Measurements from ENCODE around the gene PSMA5.
"Not testable (repeated sequence)": the region's sequence is repeated elsewhere in the genome, so short reads cannot be mapped to it uniquely, and the experiment has no call there.

Gene PSMA5

GRCh38 chr1:109426281-109427170 is at the start of gene PSMA5:
Gene PSMA5, minus strand, starts transcription at chr1:109426448. Its CDS starts 118 bp downstream, at chr1:109426330.
- peak; percentile 84 to 85 for DNase-seq (ENCODE audit: low read depth in 1 of 2, low spot score in 1 of 2)

- no peak for DNase-seq (ENCODE audit: low read depth in 1 of 2, low spot score in 1 of 2)
These were observed 49.0 kb upstream of the PSMA5 start for GRCh38 chr1:109475261-109475660.

GRCh38 chr1:109474697-109475096 is 48.4 kb upstream of the PSMA5 start:
- DNase-seq (ENCODE audit: low read depth in 1 of 2, low spot score in 1 of 2), result no peak

GRCh38 chr1:109473284-109474057 is 47.2 kb upstream of the PSMA5 start:
- DNase-seq (ENCODE audit: low read depth in 1 of 2, low spot score in 1 of 2), result not testable (repeated sequence)

GRCh38 chr1:109472779-109473178 is 46.5 kb upstream of the PSMA5 start:
- DNase-seq (ENCODE audit: low read depth in 1 of 2, low spot score in 1 of 2), result no peak

- DNase-seq (ENCODE audit: low read depth in 1 of 2, low spot score in 1 of 2), result no peak
These were observed 44.0 kb upstream of the PSMA5 start for GRCh38 chr1:109470245-109470644.

GRCh38 chr1:109468903-109469302 is 42.7 kb upstream of the PSMA5 start:
- no peak for DNase-seq (ENCODE audit: low read depth in 1 of 2, low spot score in 1 of 2)

GRCh38 chr1:109468061-109468460 is 41.8 kb upstream of the PSMA5 start:
- DNase-seq (ENCODE audit: low read depth in 1 of 2, low spot score in 1 of 2), result no peak

GRCh38 chr1:109467301-109467777 is 41.1 kb upstream of the PSMA5 start:
- no peak for DNase-seq (ENCODE audit: low read depth in 1 of 2, low spot score in 1 of 2)

GRCh38 chr1:109466452-109467300 is 40.4 kb upstream of the PSMA5 start, which contains the start of gene SYPL2:
Gene SYPL2, plus strand, starts transcription at chr1:109466546. Its CDS starts 298 bp downstream, at chr1:109466844.
- DNase-seq (ENCODE audit: low read depth in 1 of 2, low spot score in 1 of 2), result no peak

GRCh38 chr1:109466125-109466451 is 39.8 kb upstream of the PSMA5 start:
- no peak for DNase-seq (ENCODE audit: low read depth in 1 of 2, low spot score in 1 of 2)

GRCh38 chr1:109457819-109458218 is 31.6 kb upstream of the PSMA5 start:
- DNase-seq (ENCODE audit: low read depth in 1 of 2, low spot score in 1 of 2), result no peak

GRCh38 chr1:109454497-109455133 is 28.4 kb upstream of the PSMA5 start:
- no peak for DNase-seq (ENCODE audit: low read depth in 1 of 2, low spot score in 1 of 2)

- no peak for DNase-seq (ENCODE audit: low read depth in 1 of 2, low spot score in 1 of 2)
These were observed 21.3 kb upstream of the PSMA5 start for GRCh38 chr1:109447524-109447923.

- not testable (repeated sequence) for DNase-seq (ENCODE audit: low read depth in 1 of 2, low spot score in 1 of 2)
These were observed 19.9 kb upstream of the PSMA5 start for GRCh38 chr1:109445949-109446695.

- no peak for DNase-seq (ENCODE audit: low read depth in 1 of 2, low spot score in 1 of 2)
These were observed 18.1 kb upstream of the PSMA5 start for GRCh38 chr1:109444346-109444745.

- DNase-seq (ENCODE audit: low read depth in 1 of 2, low spot score in 1 of 2), result no peak
These were observed 17.2 kb upstream of the PSMA5 start for GRCh38 chr1:109443476-109443875.

GRCh38 chr1:109441069-109441468 is 14.8 kb upstream of the PSMA5 start:
- no peak for DNase-seq (ENCODE audit: low read depth in 1 of 2, low spot score in 1 of 2)

GRCh38 chr1:109438798-109439297 is 12.6 kb upstream of the PSMA5 start:
- no peak for DNase-seq (ENCODE audit: low read depth in 1 of 2, low spot score in 1 of 2)

- DNase-seq (ENCODE audit: low read depth in 1 of 2, low spot score in 1 of 2), result no peak
These were observed 8.2 kb upstream of the PSMA5 start for GRCh38 chr1:109434484-109434883.
